ENCODE measurements around the gene ELAVL4.

ELAVL4 gene

DNA sequence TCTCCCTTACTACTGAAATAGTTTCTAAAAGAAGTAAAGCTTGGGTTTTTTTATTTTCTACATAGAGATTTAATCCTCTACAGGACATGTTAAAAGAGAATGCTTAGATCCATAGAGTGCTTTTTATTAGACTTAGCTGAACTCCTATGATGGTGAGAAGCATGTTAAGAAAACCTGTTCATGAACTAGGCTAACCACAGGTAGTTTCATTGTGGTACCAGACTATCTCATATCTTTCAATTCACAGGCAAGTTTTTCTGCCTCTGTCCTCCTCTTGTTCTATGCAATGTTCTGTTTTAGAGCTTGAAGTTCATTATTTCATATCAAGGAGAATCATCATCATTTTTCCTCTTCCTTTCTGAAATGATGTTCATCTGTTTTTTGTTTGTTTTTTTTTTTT lies 65.4 kb downstream of the ELAVL4 start:
- no peaks in the 10 kb centered on the region for H3K27me3 ChIP-seq (ENCODE audit: low read length)
- H3K27ac ChIP-seq (ENCODE audit: low read depth, low read length) = no peak overlapping the region
- no peak overlapping the region for H3K9ac ChIP-seq (ENCODE audit: low read length)
- no peak overlapping the region for H3K4me3 ChIP-seq (ENCODE audit: insufficient read depth, low read length, poor library complexity, severe bottlenecking)
- H3F3A ChIP-seq (ENCODE audit: insufficient read depth) = no peaks in the 10 kb centered on the region
- TF ChIP-seq, protein P1, sequence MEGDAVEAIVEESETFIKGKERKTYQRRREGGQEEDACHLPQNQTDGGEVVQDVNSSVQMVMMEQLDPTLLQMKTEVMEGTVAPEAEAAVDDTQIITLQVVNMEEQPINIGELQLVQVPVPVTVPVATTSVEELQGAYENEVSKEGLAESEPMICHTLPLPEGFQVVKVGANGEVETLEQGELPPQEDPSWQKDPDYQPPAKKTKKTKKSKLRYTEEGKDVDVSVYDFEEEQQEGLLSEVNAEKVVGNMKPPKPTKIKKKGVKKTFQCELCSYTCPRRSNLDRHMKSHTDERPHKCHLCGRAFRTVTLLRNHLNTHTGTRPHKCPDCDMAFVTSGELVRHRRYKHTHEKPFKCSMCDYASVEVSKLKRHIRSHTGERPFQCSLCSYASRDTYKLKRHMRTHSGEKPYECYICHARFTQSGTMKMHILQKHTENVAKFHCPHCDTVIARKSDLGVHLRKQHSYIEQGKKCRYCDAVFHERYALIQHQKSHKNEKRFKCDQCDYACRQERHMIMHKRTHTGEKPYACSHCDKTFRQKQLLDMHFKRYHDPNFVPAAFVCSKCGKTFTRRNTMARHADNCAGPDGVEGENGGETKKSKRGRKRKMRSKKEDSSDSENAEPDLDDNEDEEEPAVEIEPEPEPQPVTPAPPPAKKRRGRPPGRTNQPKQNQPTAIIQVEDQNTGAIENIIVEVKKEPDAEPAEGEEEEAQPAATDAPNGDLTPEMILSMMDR (IDR thresholded peaks at IDR 0.05; ENCODE audit: insufficient read depth, low read length, poor library complexity, severe bottlenecking) = no peak
- TF ChIP-seq EZH2phosphoT487 (conservative IDR thresholded peaks at IDR 0.05; ENCODE audit: low read length) = no peak
- H3K36me3 ChIP-seq (ENCODE audit: low read length) = no peaks in the 10 kb centered on the region
- H3K9me2 ChIP-seq (replicated peaks; ENCODE audit: insufficient read depth, low read length) = no peaks in the 10 kb centered on the region
- H3K79me2 ChIP-seq (ENCODE audit: insufficient read depth, low read length) = no peaks in the 10 kb centered on the region
- H2AFZ ChIP-seq (ENCODE audit: low read depth, low read length, severe bottlenecking) = no peak overlapping the region
- no peaks in the 10 kb centered on the region for H3K9me3 ChIP-seq (ENCODE audit: insufficient read depth, low read length)
- no peak overlapping the region for H3K4me2 ChIP-seq (ENCODE audit: low read depth, low read length, poor library complexity, severe bottlenecking)
- H4K20me1 ChIP-seq (ENCODE audit: low read depth, low read length) = no peaks in the 10 kb centered on the region

- H3K36me3 ChIP-seq (ENCODE audit: low read length) = no peaks in the 10 kb centered on the region
- H3K9me2 ChIP-seq (replicated peaks; ENCODE audit: insufficient read depth, low read length) = no peaks in the 10 kb centered on the region
- no peak overlapping the region for H3K27ac ChIP-seq (ENCODE audit: low read depth, low read length)
- no peaks in the 10 kb centered on the region for H3K9me3 ChIP-seq (ENCODE audit: insufficient read depth, low read length)
- H3K9ac ChIP-seq (ENCODE audit: low read length) = no peak overlapping the region
- H4K20me1 ChIP-seq (ENCODE audit: low read depth, low read length) = no peaks in the 10 kb centered on the region
- no peak overlapping the region for H2AFZ ChIP-seq (ENCODE audit: low read depth, low read length, severe bottlenecking)
- H3K27me3 ChIP-seq (ENCODE audit: low read length) = no peaks in the 10 kb centered on the region
- H3F3A ChIP-seq (ENCODE audit: insufficient read depth) = no peaks in the 10 kb centered on the region
- H3K4me3 ChIP-seq (ENCODE audit: insufficient read depth, low read length, poor library complexity, severe bottlenecking) = no peak overlapping the region
- H3K79me2 ChIP-seq (ENCODE audit: insufficient read depth, low read length) = no peaks in the 10 kb centered on the region
- no peak overlapping the region for H3K4me2 ChIP-seq (ENCODE audit: low read depth, low read length, poor library complexity, severe bottlenecking)
- TF ChIP-seq, protein P1 (IDR thresholded peaks at IDR 0.05; ENCODE audit: insufficient read depth, low read length, poor library complexity, severe bottlenecking) = no peak
- TF ChIP-seq EZH2phosphoT487 (conservative IDR thresholded peaks at IDR 0.05; ENCODE audit: low read length) = no peak
Measured at GRCh38 chr1:50175719-50176639, 67.3 kb downstream of the ELAVL4 start.

DNA sequence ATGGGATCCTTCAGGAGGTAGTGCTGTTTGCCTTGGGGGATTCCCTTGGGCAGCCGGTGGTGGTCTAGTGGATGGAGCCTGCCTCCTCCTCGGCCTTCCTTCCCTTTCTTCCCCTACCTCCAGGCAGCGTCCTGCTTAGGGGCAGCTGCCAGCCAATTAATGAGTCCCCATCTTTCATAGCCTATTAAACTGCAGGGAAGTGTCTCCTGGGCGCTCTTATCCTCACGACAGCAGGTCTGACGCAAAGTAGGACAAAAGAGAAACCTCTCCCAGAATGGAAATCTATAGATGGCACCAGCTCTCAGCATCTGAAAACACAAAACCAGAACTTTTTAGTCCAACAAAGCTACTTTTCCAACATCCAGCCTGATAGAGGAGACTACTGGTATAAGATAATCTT lies 69.3 kb downstream of the ELAVL4 start:
- TF ChIP-seq, protein P1 (IDR thresholded peaks at IDR 0.05; ENCODE audit: insufficient read depth, low read length, poor library complexity, severe bottlenecking) = no peak
- no peak for TF ChIP-seq EZH2phosphoT487 (conservative IDR thresholded peaks at IDR 0.05; ENCODE audit: low read length)
- Histone ChIP-seq H3K79me2 (ENCODE audit: insufficient read depth, low read length) (no peaks in the 10 kb centered on the region), H4K20me1 (ENCODE audit: low read depth, low read length) (no peaks in the 10 kb centered on the region), H3K4me3 (ENCODE audit: insufficient read depth, low read length, poor library complexity, severe bottlenecking) (no peak overlapping the region), H3K9me2 (replicated peaks; ENCODE audit: insufficient read depth, low read length) (no peaks in the 10 kb centered on the region), H3K36me3 (ENCODE audit: low read length) (no peaks in the 10 kb centered on the region), H3K9me3 (ENCODE audit: insufficient read depth, low read length) (no peaks in the 10 kb centered on the region), H3K9ac (ENCODE audit: low read length) (no peak overlapping the region), H3K27me3 (ENCODE audit: low read length) (no peaks in the 10 kb centered on the region), H3F3A (ENCODE audit: insufficient read depth) (no peaks in the 10 kb centered on the region), H2AFZ (ENCODE audit: low read depth, low read length, severe bottlenecking) (no peak overlapping the region), H3K4me2 (ENCODE audit: low read depth, low read length, poor library complexity, severe bottlenecking) (no peak overlapping the region), H3K27ac (ENCODE audit: low read depth, low read length) (no peak overlapping the region)

Measured in SU-DHL-6 (cell line).